K562 (cell line): Measurements from ENCODE around the gene PRELID1. TPM values are rescaled to one million over a fixed set of nuclear protein-coding genes. Genes with fewer than 3 reads are reported as not detected.
A peak's percentile ranks its signal among the peaks of the same experiment; 100 is the strongest.

Source experiments
- ATF3 ChIP-seq, 2 experiments: fragments of 450-650 bp in 1 of 2; sonication (generic) in 1 of 2; formaldehyde crosslinking in 1 of 2; IDR thresholded peaks in 1 of 2; conservative IDR thresholded peaks in 1 of 2; 2 replicates each; pipeline versions ENCODE4 v1.6.1 to v1.8.1; 2016 to 2023; ENCODE audit warnings: mild to moderate bottlenecking in 2 of 2, moderate library complexity in 2 of 2, inconsistent platforms in 1 of 2, missing genetic modification reagents in 1 of 2
- HDAC1 ChIP-seq, 2 experiments: fragments of 450-650 bp; IDR thresholded peaks; 2 replicates each; pipeline ENCODE4 v1.6.1; 2016 to 2017; ENCODE audit warnings: inconsistent platforms in 1 of 2, mild to moderate bottlenecking in 1 of 2, moderate library complexity in 1 of 2
- POLR2H ChIP-seq: IDR thresholded peaks from 2 replicates; pipeline ENCODE4 v1.6.1; 2016; ENCODE audit warnings: missing genetic modification characterization, low read depth, mild to moderate bottlenecking, control low read depth, missing compliant biosample characterization, moderate library complexity
- TAF9B ChIP-seq: fragments of 450-650 bp; IDR thresholded peaks from 2 replicates; pipeline ENCODE4 v1.6.1; 2018; ENCODE audit warnings: mild to moderate bottlenecking; ENCODE audit not compliant: partially characterized antibody
- TFAP4 ChIP-seq: sonication (generic); formaldehyde crosslinking; IDR thresholded peaks from 2 replicates; pipeline ENCODE4 v1.8.0; 2022; ENCODE audit warnings: missing genetic modification reagents, mild to moderate bottlenecking, moderate library complexity, borderline replicate concordance
- ZNF318 ChIP-seq, 2 experiments: fragments of 450-650 bp; IDR thresholded peaks; 2 replicates each; pipeline ENCODE4 v1.6.1; 2016; ENCODE audit warnings: mild to moderate bottlenecking in 2 of 2, borderline replicate concordance in 1 of 2, low read depth in 1 of 2, moderate library complexity in 1 of 2
- ZNF639 ChIP-seq, 2 experiments: fragments of 200-800 bp in 1 of 2; sonication (Bioruptor generic) in 1 of 2; sonication (generic) in 1 of 2; formaldehyde crosslinking in 1 of 2; IDR thresholded peaks in 1 of 2; conservative IDR thresholded peaks in 1 of 2; 2 replicates each; pipeline versions ENCODE4 v1.5.0 to v1.6.1; 2016 to 2020; ENCODE audit warnings: missing compliant biosample characterization in 1 of 2, missing genetic modification characterization in 1 of 2, missing genetic modification reagents in 1 of 2
- polyA plus RNA-seq, 8 experiments: library from polyadenylated mRNA; depleted of rRNA in 4 of 8; stranded (reverse) in 5 of 8; unstranded in 3 of 8; fragments of >200 nt; fragmentation: Nextera tagmentation in 2 of 8; fragmentation: Illumina TruSeq in 1 of 8; extraction: Ambion mirVana in 2 of 8; extraction: Trizol in 1 of 8; gene quantifications; 2 replicates each; pipeline versions ENCODE4 v1.2.1 to v1.2.3, GENCODE V29; 2011 to 2014; ENCODE audit warnings: inconsistent platforms in 1 of 8, missing spikeins in 1 of 8
- total RNA-seq, 7 experiments: library from RNA; depleted of rRNA in 6 of 7; stranded (reverse); fragments of >200 nt in 6 of 7; fragmentation: Illumina TruSeq in 2 of 7; extraction: Trizol in 2 of 7; gene quantifications; 2 replicates each; pipeline versions ENCODE4 v1.2.1 to v1.2.3, GENCODE V29; 2011 to 2021; ENCODE audit warnings: low replicate concordance in 1 of 7
- TF ChIP-seq, protein P1 (sequence below): sonication (generic); formaldehyde crosslinking; IDR thresholded peaks from 2 replicates; pipeline ENCODE4 v1.8.0; 2022; ENCODE audit warnings: mild to moderate bottlenecking, missing genetic modification reagents

PRELID1 gene
- total and polyA plus RNA-seq, 9 of the 15 experiments (the other 6 are each of a cell fraction or from before 2014, with no cell fraction given): 40.1 to 484 (median 340) TPM

DNA sequence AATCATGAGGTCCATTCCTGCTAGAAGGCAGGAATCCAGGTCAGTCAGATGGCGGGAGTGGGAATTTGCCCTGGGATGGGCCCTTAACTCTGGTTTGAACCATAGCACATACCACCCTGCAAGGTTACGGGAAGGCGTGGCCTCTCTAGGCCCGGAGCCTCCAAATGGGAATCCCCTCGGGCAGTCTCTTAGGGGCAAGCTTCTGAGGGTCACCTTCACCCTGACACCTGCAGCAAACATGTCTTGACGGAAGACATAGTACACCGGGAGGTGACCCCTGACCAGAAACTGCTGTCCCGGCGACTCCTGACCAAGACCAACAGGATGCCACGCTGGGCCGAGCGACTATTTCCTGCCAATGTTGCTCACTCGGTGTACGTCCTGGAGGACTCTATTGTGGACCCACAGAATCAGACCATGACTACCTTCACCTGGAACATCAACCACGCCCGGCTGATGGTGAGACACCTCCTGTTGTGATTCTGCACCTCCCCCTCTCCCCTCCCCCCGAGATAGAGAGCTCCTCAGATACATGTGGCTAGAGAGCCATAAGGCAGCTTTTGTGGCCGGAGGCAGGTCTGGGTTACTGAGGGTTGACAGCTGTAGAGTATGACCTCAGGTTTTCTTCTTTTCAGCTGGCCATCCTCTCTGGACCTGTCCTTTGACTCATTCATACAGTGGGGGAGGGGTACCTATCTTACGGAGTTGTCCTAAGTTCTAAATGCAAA is 957 bp downstream of the PRELID1 start (continued):
- no peak for TF ChIP-seq HDAC1 (IDR thresholded peaks at IDR 0.05)
- TF ChIP-seq ZNF639 (CRISPR knock-in tag; conservative IDR thresholded peaks at IDR 0.05 in 1 of 2, IDR thresholded peaks at IDR 0.05 in 1 of 2): no peak
- 0 out of 4 replicates have a peak, but pooled peaks of 1 of the 2 experiments have one; percentile 27 for TF ChIP-seq ZNF318 (IDR thresholded peaks at IDR 0.05; ENCODE audit: borderline replicate concordance in 1 of 2, low read depth in 1 of 2)
- peak; percentile 37; the same call in 1 of the 2 replicates for TF ChIP-seq ATF3 (IDR thresholded peaks at IDR 0.05)
- TF ChIP-seq ATF3 (CRISPR knock-in tag; conservative IDR thresholded peaks at IDR 0.05): no peak
- TF ChIP-seq, protein P1, sequence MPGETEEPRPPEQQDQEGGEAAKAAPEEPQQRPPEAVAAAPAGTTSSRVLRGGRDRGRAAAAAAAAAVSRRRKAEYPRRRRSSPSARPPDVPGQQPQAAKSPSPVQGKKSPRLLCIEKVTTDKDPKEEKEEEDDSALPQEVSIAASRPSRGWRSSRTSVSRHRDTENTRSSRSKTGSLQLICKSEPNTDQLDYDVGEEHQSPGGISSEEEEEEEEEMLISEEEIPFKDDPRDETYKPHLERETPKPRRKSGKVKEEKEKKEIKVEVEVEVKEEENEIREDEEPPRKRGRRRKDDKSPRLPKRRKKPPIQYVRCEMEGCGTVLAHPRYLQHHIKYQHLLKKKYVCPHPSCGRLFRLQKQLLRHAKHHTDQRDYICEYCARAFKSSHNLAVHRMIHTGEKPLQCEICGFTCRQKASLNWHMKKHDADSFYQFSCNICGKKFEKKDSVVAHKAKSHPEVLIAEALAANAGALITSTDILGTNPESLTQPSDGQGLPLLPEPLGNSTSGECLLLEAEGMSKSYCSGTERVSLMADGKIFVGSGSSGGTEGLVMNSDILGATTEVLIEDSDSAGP (CRISPR knock-in tag): no peak
- peak; percentile 82 for TF ChIP-seq TFAP4 (CRISPR knock-in tag)
- TF ChIP-seq POLR2H: no peak
- peak; percentile 66 for TF ChIP-seq TAF9B
